Activated CD4-positive, alpha-beta memory T cell treated with anti-CD3 and anti-CD28 coated beads for 36 hours (primary cell): ENCODE data around the gene CHURC1. TPM values are rescaled to one million over a fixed set of nuclear protein-coding genes. Genes with fewer than 3 reads are reported as not detected.

Experiments used
- CTCF ChIA-PET: fragments of 350-600 bp; sonication (Branson Sonifier 250); formaldehyde crosslinking; loops from one replicate; lab custom pipeline; 2021; ENCODE audit warnings: antibody characterized with exemption, inconsistent platforms; lab: Charles Lee
- POLR2A ChIA-PET: fragments of 350-600 bp; sonication (Branson Sonifier 250); formaldehyde crosslinking; loops from one replicate; lab custom pipeline; 2021; ENCODE audit warnings: antibody characterized with exemption; lab: Charles Lee
- DNase-seq: peaks from one replicate; pipeline ENCODE4 v3.0.0-alpha.2; 2020
- H3K27ac Mint-ChIP-seq: one replicate; pipeline ENCODE4 v1.8.0; 2021; ENCODE audit warnings: mixed read lengths
- H3K27me3 Mint-ChIP-seq: one replicate; pipeline ENCODE4 v1.8.0; 2021; ENCODE audit warnings: mixed read lengths
- H3K36me3 Mint-ChIP-seq: one replicate; pipeline ENCODE4 v1.8.0; 2021; ENCODE audit warnings: mixed read lengths
- H3K4me1 Mint-ChIP-seq: one replicate; pipeline ENCODE4 v1.8.0; 2021; ENCODE audit warnings: low read depth, mixed read lengths
- H3K4me3 Mint-ChIP-seq: one replicate; pipeline ENCODE4 v1.8.0; 2021; ENCODE audit warnings: mild to moderate bottlenecking, mixed read lengths
- H3K9me3 Mint-ChIP-seq: one replicate; pipeline ENCODE4 v1.8.0; 2021; ENCODE audit warnings: mixed read lengths
- intact Hi-C: fragments of 100-400 bp; cut with micrococcal nuclease; formaldehyde crosslinking; loops from one replicate; pipeline ENCODE4 v1.15.1; 2023
- total RNA-seq, 2 experiments: library from RNA; stranded (reverse); gene quantifications; one replicate each; pipeline ENCODE4 v1.2.3, GENCODE V29; 2021

CHURC1 gene
- total RNA-seq, 2 experiments from 2014 or later: 61.7 to 62.6 TPM

GRCh38 chr14:64951291-64951690, 37.0 kb downstream of the CHURC1 start:
- no peak for DNase-seq
- Mint-ChIP-seq H3K4me3 (no peak overlapping the region), H3K27me3 (no peaks in the 10 kb centered on the region), H3K9me3 (no peaks in the 10 kb centered on the region), H3K36me3 (peaks cover 6% of the 10 kb centered on the region), H3K27ac (no peak overlapping the region), H3K4me1 (no peaks in the 10 kb centered on the region)
- ChIA-PET CTCF (no interaction called here), POLR2A (no interaction called here)
- intact Hi-C loops: no loop called here

- Mint-ChIP-seq H3K4me1 (no peaks in the 10 kb centered on the region), H3K27ac (no peak overlapping the region), H3K36me3 (peaks cover 6% of the 10 kb centered on the region), H3K27me3 (no peaks in the 10 kb centered on the region), H3K4me3 (no peak overlapping the region), H3K9me3 (no peaks in the 10 kb centered on the region)
- ChIA-PET POLR2A (no interaction called here), CTCF (no interaction called here)
- intact Hi-C loops: no loop called here
- DNase-seq: no peak
These were observed 37.5 kb downstream of the CHURC1 start for GRCh38 chr14:64951724-64952123.

GRCh38 chr14:64952598-64953309, 38.5 kb downstream of the CHURC1 start:
- Mint-ChIP-seq H3K9me3 (no peaks in the 10 kb centered on the region), H3K4me3 (no peak overlapping the region), H3K27ac (no peak overlapping the region), H3K27me3 (no peaks in the 10 kb centered on the region), H3K36me3 (peaks cover 4% of the 10 kb centered on the region), H3K4me1 (no peaks in the 10 kb centered on the region)
- intact Hi-C loops: no loop called here
- ChIA-PET CTCF (interaction anchor here (0.9 to 1.4 kb wide), 3 partner anchors 13 to 130 kb away, joined by 3 read pairs; no protein-coding TSS in a partner anchor), POLR2A (no interaction called here)
- no peak for DNase-seq

GRCh38 chr14:64953310-64953654, 39.0 kb downstream of the CHURC1 start:
- Mint-ChIP-seq H3K27ac (no peak overlapping the region), H3K4me3 (no peak overlapping the region), H3K4me1 (no peaks in the 10 kb centered on the region), H3K9me3 (no peaks in the 10 kb centered on the region), H3K27me3 (no peaks in the 10 kb centered on the region), H3K36me3 (peaks cover 4% of the 10 kb centered on the region)
- intact Hi-C loops: no loop called here
- CTCF ChIA-PET: interaction anchor here (0.9 to 1.4 kb wide), 3 partner anchors 13 to 130 kb away, joined by 3 read pairs; no protein-coding TSS in a partner anchor
- POLR2A ChIA-PET: interaction anchor here (0.6 kb wide), 1 partner anchor 249 kb away, joined by 3 read pairs; no protein-coding TSS in a partner anchor
- no peak for DNase-seq

GRCh38 chr14:64953661-64954060, 39.4 kb downstream of the CHURC1 start:
- POLR2A ChIA-PET: interaction anchor here (0.6 kb wide), 1 partner anchor 248 kb away, joined by 3 read pairs; no protein-coding TSS in a partner anchor
- Mint-ChIP-seq H3K4me1 (no peaks in the 10 kb centered on the region), H3K9me3 (no peaks in the 10 kb centered on the region), H3K27me3 (no peaks in the 10 kb centered on the region), H3K27ac (no peak overlapping the region), H3K4me3 (no peak overlapping the region), H3K36me3 (peaks cover 4% of the 10 kb centered on the region)
- CTCF ChIA-PET: interaction anchor here (0.9 to 1.4 kb wide), 3 partner anchors 12 to 131 kb away, joined by 3 read pairs; no protein-coding TSS in a partner anchor
- no peak for DNase-seq
- intact Hi-C loops: no loop called here

GRCh38 chr14:64954491-64955240, 40.4 kb downstream of the CHURC1 start:
- peaks cover 2% of the 10 kb centered on the region for H3K36me3 Mint-ChIP-seq
- CTCF ChIA-PET: no interaction called here
- DNase-seq: no peak
- H3K9me3 Mint-ChIP-seq: no peaks in the 10 kb centered on the region
- no peaks in the 10 kb centered on the region for H3K4me1 Mint-ChIP-seq
- intact Hi-C loops: no loop called here
- H3K27ac Mint-ChIP-seq: no peak overlapping the region
- no peak overlapping the region for H3K4me3 Mint-ChIP-seq
- no peaks in the 10 kb centered on the region for H3K27me3 Mint-ChIP-seq
- POLR2A ChIA-PET: no interaction called here

- ChIA-PET POLR2A (no interaction called here), CTCF (no interaction called here)
- peaks cover 2% of the 10 kb centered on the region for H3K36me3 Mint-ChIP-seq
- no peaks in the 10 kb centered on the region for H3K4me1 Mint-ChIP-seq
- H3K27ac Mint-ChIP-seq: no peak overlapping the region
- no peak overlapping the region for H3K4me3 Mint-ChIP-seq
- intact Hi-C loops: no loop called here
- no peak for DNase-seq
- no peaks in the 10 kb centered on the region for H3K9me3 Mint-ChIP-seq
- no peaks in the 10 kb centered on the region for H3K27me3 Mint-ChIP-seq
These were observed 41.0 kb downstream of the CHURC1 start for GRCh38 chr14:64955297-64955696.

- Mint-ChIP-seq H3K4me1 (no peaks in the 10 kb centered on the region), H3K36me3 (peaks cover 2% of the 10 kb centered on the region), H3K27ac (no peak overlapping the region), H3K9me3 (no peaks in the 10 kb centered on the region), H3K27me3 (no peaks in the 10 kb centered on the region), H3K4me3 (no peak overlapping the region)
- ChIA-PET CTCF (interaction anchor here (0.6 kb wide), 1 partner anchor 280 kb away, joined by 3 read pairs; no protein-coding TSS in a partner anchor), POLR2A (no interaction called here)
- intact Hi-C loops: no loop called here
- DNase-seq: no peak
These were observed 42.6 kb downstream of the CHURC1 start for GRCh38 chr14:64956697-64957406.

GRCh38 chr14:64958201-64958600, 43.9 kb downstream of the CHURC1 start:
- CTCF ChIA-PET: no interaction called here
- peaks cover 2% of the 10 kb centered on the region for H3K36me3 Mint-ChIP-seq

GRCh38 chr14:64958743-64959142, 44.5 kb downstream of the CHURC1 start:
- DNase-seq: no peak
- ChIA-PET POLR2A (interaction anchor here (0.8 kb wide), 1 partner anchor 11 kb away, joined by 3 read pairs; no protein-coding TSS in a partner anchor), CTCF (interaction anchor here (0.7 kb wide), 1 partner anchor 206 kb away, joined by 3 read pairs; no protein-coding TSS in a partner anchor)
- Mint-ChIP-seq H3K4me3 (no peak overlapping the region), H3K27me3 (no peaks in the 10 kb centered on the region), H3K27ac (no peak overlapping the region), H3K36me3 (peaks cover 2% of the 10 kb centered on the region), H3K4me1 (no peaks in the 10 kb centered on the region), H3K9me3 (no peaks in the 10 kb centered on the region)
- intact Hi-C loops: no loop called here

More at GRCh38 chr14:64958201-64958600, 43.9 kb downstream of the CHURC1 start:
- intact Hi-C loops: no loop called here
- DNase-seq: no peak
- no peak overlapping the region for H3K4me3 Mint-ChIP-seq
- no peaks in the 10 kb centered on the region for H3K27me3 Mint-ChIP-seq
- H3K9me3 Mint-ChIP-seq: no peaks in the 10 kb centered on the region
- no peaks in the 10 kb centered on the region for H3K4me1 Mint-ChIP-seq
- no peak overlapping the region for H3K27ac Mint-ChIP-seq
- POLR2A ChIA-PET: interaction anchor here (0.8 kb wide), 1 partner anchor 11 kb away, joined by 3 read pairs; no protein-coding TSS in a partner anchor

GRCh38 chr14:64960762-64961276, 46.6 kb downstream of the CHURC1 start:
- intact Hi-C loops: no loop called here
- no peaks in the 10 kb centered on the region for H3K27me3 Mint-ChIP-seq
- ChIA-PET POLR2A (no interaction called here), CTCF (interaction anchor here (0.8 to 1.0 kb wide), 2 partner anchors 25 to 137 kb away, joined by 3 read pairs; no protein-coding TSS in a partner anchor)
- no peaks in the 10 kb centered on the region for H3K4me1 Mint-ChIP-seq
- no peak for DNase-seq
- H3K36me3 Mint-ChIP-seq: no peaks in the 10 kb centered on the region
- no peak overlapping the region for H3K4me3 Mint-ChIP-seq
- H3K27ac Mint-ChIP-seq: no peak overlapping the region
- H3K9me3 Mint-ChIP-seq: no peaks in the 10 kb centered on the region
